Stimulated activated CD4-positive, alpha-beta T cell treated with anti-CD3 and anti-CD28 coated beads, TNF-alpha, amount 100 ng/mL, for 1 hour (primary cell): ENCODE results near the gene PHKA2.
"Not testable (repeated sequence)": the region's sequence is repeated elsewhere in the genome, so short reads cannot be mapped to it uniquely, and the experiment has no call there.

Experiments used
- DNase-seq, 3 donors: peaks; one replicate each; pipeline ENCODE4 v3.0.0-alpha.2; 2020; ENCODE audit warnings: low read depth in 3 of 3, low spot score in 1 of 3

PHKA2 gene

GRCh38 chrX:18983666-18984380 lies at the start of gene PHKA2:
Gene PHKA2 (minus strand): TSS chrX:18984114. CDS start chrX:18983932, 182 bp downstream.
- no peak for DNase-seq

DNA sequence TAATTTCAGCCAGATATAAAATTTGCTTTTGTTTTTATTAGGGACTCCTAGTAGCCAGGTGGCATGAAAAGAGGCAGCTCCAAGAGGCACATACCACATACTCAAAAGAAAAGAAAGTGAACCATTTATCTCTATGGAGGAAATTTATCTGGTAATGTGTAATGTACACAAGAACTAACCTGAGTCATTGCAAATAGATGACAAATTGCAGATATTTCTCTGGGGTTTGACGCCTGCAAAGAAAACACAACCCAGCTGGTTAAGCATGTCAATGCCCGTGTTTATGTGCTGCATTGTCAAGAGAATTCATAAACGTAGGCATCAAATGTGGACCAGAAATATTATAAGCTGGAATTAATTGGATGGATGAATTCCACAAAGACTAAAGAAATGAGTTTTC lies 46.9 kb upstream of the PHKA2 start:
- DNase-seq: no peak

GRCh38 chrX:19028560-19028959 lies 44.6 kb upstream of the PHKA2 start:
- DNase-seq: no peak

DNA sequence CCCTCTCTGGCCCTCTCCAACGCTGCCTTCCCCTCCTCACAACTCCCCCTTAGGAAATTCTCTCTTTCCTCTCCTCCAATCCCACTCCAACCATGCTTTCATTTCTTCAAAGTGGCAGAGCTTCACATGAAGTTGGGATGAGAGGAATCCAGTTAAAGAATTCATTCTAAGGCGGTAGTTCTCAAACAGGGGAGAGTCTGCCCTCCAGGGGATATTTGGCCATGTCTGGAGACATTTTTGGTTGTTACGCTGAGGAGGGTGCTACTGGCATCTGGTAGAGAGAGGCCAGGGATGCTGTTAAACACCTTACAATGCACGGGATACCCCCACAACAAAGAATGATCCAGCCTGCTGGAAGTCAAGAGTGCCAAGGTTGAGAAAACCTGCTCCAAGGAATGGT lies 40.5 kb upstream of the PHKA2 start:
- DNase-seq: no peak

DNA sequence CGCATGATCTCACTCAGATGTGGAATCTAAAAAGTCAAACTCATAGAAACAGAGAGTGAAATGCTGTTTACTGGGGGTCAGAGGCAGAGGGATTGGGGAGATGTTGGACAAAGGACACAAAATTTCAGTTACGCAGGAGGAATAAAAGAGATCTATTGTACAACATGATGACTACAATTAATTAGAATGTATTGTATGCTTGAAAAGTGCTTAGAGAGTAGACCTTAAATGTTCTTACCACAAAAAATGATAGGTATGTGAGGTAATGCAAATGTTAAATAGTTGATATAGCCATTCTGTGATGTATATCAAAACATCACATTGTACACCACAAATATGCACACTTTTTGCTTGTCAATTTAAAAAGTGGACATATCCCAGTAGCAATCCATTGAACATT lies 36.1 kb upstream of the PHKA2 start:
- DNase-seq: no peak

- DNase-seq: no peak
These were observed 33.4 kb upstream of the PHKA2 start for GRCh38 chrX:19017271-19017670.

DNA sequence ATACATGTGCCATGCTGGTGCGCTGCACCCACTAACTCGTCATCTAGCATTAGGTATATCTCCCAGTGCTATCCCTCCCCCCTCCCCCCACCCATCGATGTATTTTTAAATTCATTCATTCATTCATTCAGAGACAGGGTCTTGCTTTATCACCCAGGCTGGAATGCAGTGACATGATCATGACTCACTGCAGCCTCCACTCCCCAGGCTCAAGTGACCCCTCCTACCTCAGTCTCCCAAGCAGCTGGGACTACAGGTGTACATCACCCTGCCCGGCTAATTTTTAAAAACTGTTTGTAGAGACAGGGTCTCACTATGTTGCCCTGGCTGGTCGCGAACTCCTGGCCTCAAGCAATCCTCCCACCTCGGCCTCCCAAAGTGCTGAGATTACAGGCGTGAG lies 32.7 kb upstream of the PHKA2 start:
- not testable (repeated sequence) for DNase-seq

GRCh38 chrX:19007868-19008267 lies 24.0 kb upstream of the PHKA2 start:
- DNase-seq: no peak

DNA sequence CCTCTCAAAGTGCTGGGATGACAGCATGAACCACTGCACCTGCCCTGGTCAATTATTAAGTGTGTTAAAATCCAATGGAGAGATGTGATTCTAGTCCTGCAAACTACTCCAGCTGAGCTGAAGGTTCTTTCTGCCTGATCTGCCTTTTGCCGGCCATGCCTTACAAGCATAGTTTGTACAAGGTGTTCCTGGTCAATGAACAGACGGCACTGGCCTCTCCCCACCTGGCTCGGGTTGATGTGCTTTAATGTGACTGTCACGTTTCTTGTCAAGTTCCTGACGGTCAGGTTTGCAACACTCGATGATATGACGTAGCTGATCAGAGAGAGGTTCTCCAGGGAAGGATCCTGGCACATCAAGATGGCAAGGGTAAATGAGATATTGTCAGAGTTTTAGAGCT lies 23.1 kb upstream of the PHKA2 start:
- DNase-seq: no peak

- no peak for DNase-seq
These were observed 22.0 kb upstream of the PHKA2 start for GRCh38 chrX:19005909-19006308.

DNA sequence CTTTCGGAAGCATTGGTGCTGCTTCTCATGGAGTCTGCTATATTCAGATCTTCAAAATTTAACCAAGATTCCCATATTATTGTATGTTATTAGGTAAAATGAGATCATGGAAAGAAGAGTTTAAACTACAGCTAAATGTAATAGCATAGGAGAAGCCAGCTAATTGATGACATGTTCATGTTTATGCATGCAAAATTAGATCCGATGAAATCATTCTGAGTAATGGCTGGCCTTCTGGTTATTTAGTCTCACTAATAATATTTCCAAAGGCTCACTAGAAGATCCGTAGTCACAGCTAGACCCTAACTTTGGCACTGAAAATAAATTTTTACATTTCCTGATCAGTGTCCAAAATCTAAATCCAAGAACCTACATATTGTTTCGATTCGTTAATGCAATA lies 19.8 kb upstream of the PHKA2 start:
- no peak for DNase-seq

DNA sequence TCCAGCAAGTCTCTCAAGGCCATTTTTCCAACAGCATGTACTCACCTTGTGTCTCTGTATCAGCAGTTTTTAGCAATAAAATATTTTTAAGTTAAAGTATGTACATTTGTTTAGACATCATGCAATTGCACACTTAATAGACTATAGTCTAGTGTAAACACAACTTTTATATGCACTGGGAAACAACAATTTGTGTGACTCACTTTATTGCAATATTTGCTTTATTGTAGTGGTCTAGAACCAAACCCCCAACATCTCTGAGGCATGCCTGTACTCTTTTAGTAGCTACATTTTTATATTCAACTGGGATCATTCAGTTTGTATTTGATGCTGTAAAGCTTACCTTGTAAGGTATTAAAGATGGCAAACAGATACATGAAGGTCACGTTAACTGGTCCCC lies 14.7 kb upstream of the PHKA2 start:
- no peak for DNase-seq

DNA sequence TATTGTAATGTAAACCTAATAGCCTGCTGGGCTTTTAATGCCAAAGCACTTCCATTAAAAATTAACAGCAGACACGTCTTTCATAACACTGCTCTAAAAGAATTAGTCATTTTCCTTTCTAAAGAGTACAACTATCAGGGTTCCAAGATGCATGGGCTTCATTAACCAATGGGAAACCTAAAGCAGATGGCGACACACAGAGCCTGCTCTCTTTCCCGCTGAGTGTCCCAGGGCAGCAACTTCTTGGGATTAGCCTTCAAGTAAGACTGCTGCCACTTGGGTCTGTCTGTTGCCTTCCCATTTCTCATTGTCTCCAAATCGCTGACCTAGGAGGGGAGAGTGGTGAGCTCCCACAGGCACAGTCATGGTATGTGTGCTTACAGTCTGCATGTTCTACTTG lies 14.0 kb upstream of the PHKA2 start:
- DNase-seq: no peak

- DNase-seq: no peak
These were observed 12.6 kb upstream of the PHKA2 start for GRCh38 chrX:18996536-18996935.

DNA sequence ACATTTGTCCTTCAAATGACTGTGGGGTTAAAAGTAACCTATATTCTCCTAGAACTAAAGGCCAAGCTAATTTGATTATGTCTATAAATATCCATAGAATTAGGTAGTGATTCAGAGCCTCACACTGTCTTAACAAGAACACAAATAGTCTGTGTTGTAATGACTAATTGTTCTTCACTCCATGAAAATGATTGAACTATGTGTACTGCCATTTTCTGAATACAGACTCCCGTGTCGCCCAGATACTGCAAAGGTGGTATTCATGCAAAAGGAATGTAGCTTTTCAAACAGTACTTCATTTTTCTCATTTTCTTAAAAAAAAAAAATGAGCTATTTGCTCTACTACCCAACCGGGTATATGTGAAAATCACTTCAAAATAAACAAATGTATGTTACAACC lies 11.3 kb upstream of the PHKA2 start:
- DNase-seq: no peak

DNA sequence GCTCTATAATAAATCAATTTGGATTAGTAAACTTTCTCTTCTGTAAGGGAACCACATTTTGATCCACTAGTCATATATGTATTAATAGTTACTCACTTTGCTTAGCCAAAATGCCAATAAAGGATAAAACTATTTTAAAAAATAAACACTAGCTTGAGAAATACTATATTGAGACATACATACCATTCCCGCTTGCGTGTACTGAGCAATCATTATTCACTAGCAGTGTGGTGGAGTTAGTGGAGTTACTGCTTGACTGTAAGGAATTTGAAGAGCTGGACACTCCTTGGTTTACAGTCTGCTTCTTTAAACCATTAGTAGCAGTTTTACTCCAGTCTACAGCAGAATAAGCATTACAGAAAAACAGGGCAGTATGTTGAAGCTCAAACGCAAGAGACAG lies 10.8 kb upstream of the PHKA2 start:
- DNase-seq: no peak

DNA sequence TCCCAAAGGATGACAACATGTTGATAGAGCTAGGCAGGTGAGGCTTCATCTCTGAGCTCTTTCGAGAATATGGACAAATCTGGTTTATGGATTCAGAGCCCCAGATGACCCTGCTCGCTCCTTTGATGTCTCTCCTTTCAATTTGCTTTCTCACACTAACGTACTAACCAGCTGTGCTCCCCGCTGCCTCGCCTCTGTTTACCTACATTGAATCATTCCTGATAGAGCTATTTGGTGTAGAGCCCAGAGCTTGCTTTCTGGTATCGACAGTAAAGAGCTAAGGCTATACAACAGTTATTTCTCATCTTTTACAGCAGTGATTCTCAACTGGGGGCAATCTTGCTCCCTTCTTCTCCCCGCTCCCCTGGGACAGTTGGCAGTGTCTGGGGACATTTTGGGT lies 8.9 kb upstream of the PHKA2 start:
- no peak for DNase-seq

- DNase-seq: no peak
These were observed 1.2 kb upstream of the PHKA2 start for GRCh38 chrX:18985186-18985435.

DNA sequence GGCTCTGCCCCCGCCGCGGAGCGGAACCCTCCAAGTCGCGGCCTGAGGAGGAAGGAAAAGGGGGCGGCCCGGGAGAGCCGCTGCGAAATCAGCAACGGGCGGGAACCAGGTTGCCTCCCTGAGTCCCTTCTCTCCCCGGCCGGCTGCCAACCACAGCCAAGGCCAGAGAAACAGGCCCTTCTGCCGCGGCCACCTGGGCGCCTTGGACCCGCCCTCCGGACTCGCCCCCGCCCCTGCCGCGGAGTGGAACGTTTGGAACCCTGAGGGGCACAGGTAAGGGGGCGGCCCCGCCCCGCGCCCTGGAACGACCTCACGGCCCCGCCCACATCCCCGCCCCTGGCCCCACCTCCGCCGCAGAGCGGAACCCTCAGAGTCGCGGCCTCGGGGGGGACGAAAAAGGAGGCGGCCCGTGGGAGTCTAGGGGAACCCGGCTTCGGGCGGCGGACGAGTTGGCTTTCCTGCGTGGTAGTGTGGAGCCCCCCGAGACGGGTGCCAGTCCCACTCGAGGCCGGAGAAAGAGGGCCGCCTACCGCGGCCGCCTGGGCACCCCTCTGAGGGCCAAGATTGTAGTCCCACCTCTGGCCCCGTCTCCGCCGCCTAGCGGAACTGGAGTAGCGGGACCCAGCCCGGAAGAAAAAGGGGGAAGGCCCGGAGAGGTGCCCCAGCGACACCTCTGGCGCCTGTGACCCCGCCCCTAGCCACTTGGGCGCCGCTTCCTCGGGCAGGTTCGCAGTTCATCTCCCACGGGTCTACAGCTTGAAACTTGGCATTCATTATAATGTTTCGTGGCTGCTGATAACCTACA lies 669 bp upstream of the PHKA2 start:
- DNase-seq: peak; percentile 63 to 83 (median 71)

DNA sequence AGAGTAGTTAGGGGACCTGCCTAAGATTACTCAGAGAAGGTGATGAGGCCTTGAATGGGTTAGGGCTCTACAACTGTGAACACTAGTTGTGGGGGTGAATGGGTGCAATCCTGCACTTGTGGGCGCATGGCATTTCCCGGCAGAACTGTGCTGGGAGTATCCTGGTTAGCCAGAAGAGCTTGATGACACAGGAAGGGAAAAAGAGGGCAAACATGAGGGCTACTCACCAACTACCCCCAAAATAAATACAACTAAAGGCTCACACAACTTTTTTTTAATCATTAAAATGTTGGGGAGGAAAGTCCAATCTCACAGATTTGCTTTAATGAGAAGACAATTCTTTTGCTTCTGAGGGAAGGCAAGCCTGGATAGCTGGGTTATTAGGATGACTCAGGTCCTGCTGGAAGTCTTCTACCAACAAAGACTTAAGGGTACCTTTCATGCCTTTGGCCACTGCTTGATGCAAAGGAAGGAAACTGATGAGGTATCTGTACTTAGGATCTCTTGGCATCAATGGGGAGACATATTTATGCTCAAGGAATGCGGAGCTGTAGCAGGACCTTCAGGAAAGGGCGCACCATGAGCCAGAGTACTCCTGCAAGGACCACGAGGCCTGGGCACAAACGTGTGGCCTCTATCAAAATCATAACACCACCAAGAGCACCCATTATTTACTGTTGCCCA lies 2.6 kb downstream of the PHKA2 start:
- DNase-seq: no peak

GRCh38 chrX:18980262-18980661 lies 3.7 kb downstream of the PHKA2 start:
- not testable (repeated sequence) for DNase-seq

- no peak for DNase-seq
These were observed 8.9 kb downstream of the PHKA2 start for GRCh38 chrX:18974993-18975392.
